Panc1 (cell line): Measurements from ENCODE around the gene RAPGEF3. TPM values are rescaled to one million over a fixed set of nuclear protein-coding genes. Genes with fewer than 3 reads are reported as not detected.

Experiments used
- ATAC-seq: fragments of 200-7000 bp; cut with Tn5 transposase; 2 replicates; pipeline ENCODE4 v1.9.1; 2020; ENCODE audit warnings: mild to moderate bottlenecking, moderate library complexity
- BruUV-seq: library from RNA; stranded (reverse); fragments of 400-500 nt; replicated peaks from 2 replicates; lab custom pipeline; 2021; lab: Mats Ljungman, UMichigan
- CTCF ChIA-PET: fragments of 300-600 bp; sonication (Branson Sonifier 250); formaldehyde crosslinking; loops from one replicate; lab custom pipeline; 2022; ENCODE audit warnings: antibody characterized with exemption; lab: Charles Lee
- POLR2A ChIA-PET: fragments of 300-600 bp; sonication (Branson Sonifier 250); formaldehyde crosslinking; loops from one replicate; lab custom pipeline; 2022; ENCODE audit warnings: antibody characterized with exemption; lab: Charles Lee
- DNase-seq: peaks from one replicate; pipeline ENCODE4 v3.0.0-alpha.2; 2010; ENCODE audit warnings: low read depth, low spot score
- H3K27ac ChIP-seq: 2 replicates; pipeline ENCODE4 v1.5.1; 2011; ENCODE audit warnings: mild to moderate bottlenecking, low read length, inconsistent platforms
- H3K27me3 ChIP-seq: fragments of 200-500 bp; sonication (Bioruptor generic); 2 replicates; pipeline ENCODE4 v1.6.0; 2014; ENCODE audit warnings: low read length, inconsistent platforms; ENCODE audit not compliant: control insufficient read depth, insufficient read depth
- H3K36me3 ChIP-seq: fragments of 200-500 bp; sonication (Bioruptor generic); 2 replicates; pipeline ENCODE4 v1.5.1; 2014; ENCODE audit warnings: inconsistent platforms, mild to moderate bottlenecking, low read length, moderate library complexity; ENCODE audit not compliant: control insufficient read depth, insufficient read depth
- H3K4me1 ChIP-seq: 2 replicates; pipeline ENCODE4 v1.5.1; 2011; ENCODE audit warnings: inconsistent platforms, mild to moderate bottlenecking, low read length, moderate library complexity; ENCODE audit not compliant: control insufficient read depth, insufficient read depth
- H3K4me3 ChIP-seq, 2 experiments: 2 replicates each; pipeline ENCODE4 v1.5.1; 2011 to 2012; ENCODE audit warnings: low read depth in 2 of 2, low read length in 2 of 2, mild to moderate bottlenecking in 2 of 2, inconsistent platforms in 1 of 2, moderate library complexity in 1 of 2
- H3K9me3 ChIP-seq: fragments of 200-500 bp; sonication (Bioruptor generic); 2 replicates; pipeline ENCODE4 v1.5.1; 2014; ENCODE audit warnings: low read depth, mild to moderate bottlenecking, inconsistent platforms, low read length, moderate library complexity; ENCODE audit not compliant: control insufficient read depth, insufficient read depth
- CTCF ChIP-seq: fragments of 450-650 bp; IDR thresholded peaks from 2 replicates; pipeline ENCODE4 v1.5.1; 2017; ENCODE audit warnings: mild to moderate bottlenecking
- SIN3A ChIP-seq: IDR thresholded peaks from 2 replicates; pipeline ENCODE4 v1.6.1; 2012; ENCODE audit warnings: low read depth, mild to moderate bottlenecking, low read length, moderate library complexity, borderline replicate concordance; ENCODE audit not compliant: insufficient read depth
- TCF7L2 ChIP-seq: IDR thresholded peaks from 2 replicates; pipeline ENCODE4 v1.6.1; 2011; ENCODE audit warnings: mild to moderate bottlenecking, low read depth, low read length, inconsistent platforms
- in situ Hi-C: cut with HindIII; loops from 2 replicates; pipeline ENCODE4 v1.10.0; 2016; ENCODE audit warnings: low sequenced_read_pairs, low pct_unique_long_range_greater_than_20kb
- intact Hi-C: fragments of 100-400 bp; cut with micrococcal nuclease; formaldehyde crosslinking; loops from one replicate; pipeline ENCODE4 v1.10.0; 2022; ENCODE audit not compliant: unreplicated experiment
- total RNA-seq: library from RNA; stranded (reverse); gene quantifications from one replicate; pipeline ENCODE4 v1.2.1, GENCODE V29; 2021; ENCODE audit not compliant: unreplicated experiment

Gene RAPGEF3
- total RNA-seq, 1 experiment from 2014 or later: 5.8 TPM

GRCh38 chr12:47768323-47768811 lies 9.7 kb upstream of the RAPGEF3 start:
- in situ Hi-C loops (no loop called here), intact Hi-C loops (no loop called here)
- H3K4me1 ChIP-seq: peaks cover 32% of the 10 kb centered on the region
- DNase-seq (no peak), ATAC-seq (no peak)
- ChIA-PET CTCF (interaction anchor here (0.6 to 1.9 kb wide), 4 partner anchors 10 to 181 kb away, joined by 3 to 8 read pairs (median 5); partner anchors contain the start of gene RAPGEF3), POLR2A (no interaction called here)
- no peak overlapping the region for H3K4me3 ChIP-seq
- TF ChIP-seq TCF7L2 (0 out of 2 replicates have a peak, but pooled peaks have one; percentile 26), CTCF (no peak)
- no peaks in the 10 kb centered on the region for H3K9me3 ChIP-seq
- no TSS peak for BruUV-seq
- no peaks in the 10 kb centered on the region; the same call in 1 of the 2 replicates for H3K36me3 ChIP-seq
- H3K27me3 ChIP-seq: no peaks in the 10 kb centered on the region
- peak overlapping the region; percentile 75 for H3K27ac ChIP-seq

GRCh38 chr12:47767216-47767724 lies 8.6 kb upstream of the RAPGEF3 start:
- ChIA-PET CTCF (interaction anchor here (0.6 to 2.8 kb wide), 9 partner anchors 8 to 61 kb away, joined by 3 to 20 read pairs (median 4); partner anchors contain the start of gene RAPGEF3), POLR2A (no interaction called here)
- TF ChIP-seq SIN3A (no peak), CTCF (peak; percentile 85)
- intact Hi-C loops: no loop called here
- Histone ChIP-seq H3K27me3 (no peaks in the 10 kb centered on the region), H3K9me3 (no peaks in the 10 kb centered on the region), H3K4me3 (no peak overlapping the region), H3K4me1 (peaks cover 26% of the 10 kb centered on the region), H3K27ac (peak overlapping the region; percentile 31; the same call in 1 of the 2 replicates), H3K36me3 (no peaks in the 10 kb centered on the region)
- BruUV-seq: no TSS peak
- in situ Hi-C loops: no loop called here
- DNase-seq: no peak
- ATAC-seq: peak; percentile 49; the same call in 1 of the 2 replicates

- DNase-seq: no peak
These were observed 8.0 kb upstream of the RAPGEF3 start for GRCh38 chr12:47766502-47767215.

More at GRCh38 chr12:47766502-47767215, 8.0 kb upstream of the RAPGEF3 start:
- H3K27me3 ChIP-seq: no peaks in the 10 kb centered on the region
- in situ Hi-C loops (no loop called here), intact Hi-C loops (no loop called here)
- no peak for TF ChIP-seq TCF7L2
- TF ChIP-seq SIN3A: no peak
- no peak for TF ChIP-seq CTCF
- H3K36me3 ChIP-seq: no peaks in the 10 kb centered on the region
- 0 out of 2 replicates have a peak, but pooled peaks have one; percentile 3 for ATAC-seq
- H3K4me3 ChIP-seq: no peak overlapping the region
- POLR2A ChIA-PET: no interaction called here
- no peaks in the 10 kb centered on the region for H3K9me3 ChIP-seq
- BruUV-seq: no TSS peak
- CTCF ChIA-PET: interaction anchor here (0.6 to 2.8 kb wide), 4 partner anchors 9 to 26 kb away, joined by 3 to 20 read pairs (median 8); no protein-coding TSS in a partner anchor
- H3K4me1 ChIP-seq: peaks cover 25% of the 10 kb centered on the region
- no peak overlapping the region for H3K27ac ChIP-seq
